Gastroesophageal sphincter (tissue), 4 donors: ENCODE results near the gene TMEM200A. TPM values are rescaled to one million over a fixed set of nuclear protein-coding genes. Genes with fewer than 3 reads are reported as not detected.
A peak's percentile ranks its signal among the peaks of the same experiment; 100 is the strongest.

Experiments used
- ATAC-seq: fragments of 150-250 bp; one replicate; pipeline ENCODE4 v1.9.1; 2016; ENCODE audit warnings: mild to moderate bottlenecking, moderate library complexity
- H3K27ac ChIP-seq, 4 donors: fragments of 200-600 bp; sonication (generic) in 3 of 4; 1 replicate in 3 of 4; 2 replicates in 1 of 4; pipeline ENCODE4 v1.5.1; 2016 to 2019
- H3K27me3 ChIP-seq: fragments of 200-600 bp; sonication (generic); one replicate; pipeline ENCODE4 v1.5.1; 2019
- H3K36me3 ChIP-seq, 2 donors: fragments of 200-600 bp; sonication (generic); one replicate each; pipeline ENCODE4 v1.5.1; 2019; ENCODE audit warnings: control low read depth in 1 of 2
- H3K4me1 ChIP-seq, 3 donors: fragments of 200-600 bp; sonication (generic); 1 replicate in 2 of 3; 2 replicates in 1 of 3; pipeline ENCODE4 v1.5.1; 2016 to 2019; ENCODE audit warnings: control low read depth in 2 of 3
- H3K4me3 ChIP-seq, 2 donors: fragments of 200-600 bp; sonication (generic); one replicate each; pipeline ENCODE4 v1.5.1; 2019; ENCODE audit warnings: mild to moderate bottlenecking in 1 of 2, moderate library complexity in 1 of 2
- H3K9me3 ChIP-seq, 3 donors: fragments of 200-600 bp; sonication (generic); one replicate each; pipeline ENCODE4 v1.5.1; 2017 to 2019; ENCODE audit warnings: control low read depth in 2 of 3
- CTCF ChIP-seq, 4 experiments: fragments of 200-600 bp in 2 of 4; fragments of 450-650 bp in 2 of 4; sonication (generic) in 1 of 4; IDR thresholded peaks; one replicate each; pipeline ENCODE4 v1.5.1; 2017 to 2019; ENCODE audit warnings: antibody characterized with exemption in 4 of 4, mild to moderate bottlenecking in 2 of 4, moderate library complexity in 2 of 4
- EP300 ChIP-seq: sonication (generic); formaldehyde crosslinking; IDR thresholded peaks from one replicate; pipeline ENCODE4 v1.6.1; 2017; ENCODE audit warnings: antibody characterized with exemption, mild to moderate bottlenecking
- POLR2A ChIP-seq, 2 donors: fragments of 450-650 bp; IDR thresholded peaks; one replicate each; pipeline ENCODE4 v1.6.1; 2017; ENCODE audit warnings: antibody characterized with exemption in 2 of 2, mild to moderate bottlenecking in 2 of 2, moderate library complexity in 1 of 2
- POLR2AphosphoS5 ChIP-seq: sonication (generic); formaldehyde crosslinking; IDR thresholded peaks from one replicate; pipeline ENCODE4 v1.6.1; 2017; ENCODE audit warnings: antibody characterized with exemption
- WGBS, 2 donors: methylation state at CpG; one replicate each; pipeline ENCODE4 v1.1.5; 2018; ENCODE audit warnings: low coverage in 1 of 2; 5-methylcytosine and 5-hydroxymethylcytosine counted together
- total RNA-seq, 4 donors: library from RNA; depleted of rRNA; stranded (reverse); fragments of >200 nt; gene quantifications; one replicate each; pipeline ENCODE4 v1.1.0, GENCODE V29; 2016

The TMEM200A gene
- total RNA-seq, 4 donors from 2014 or later, result 0.46 to 1.3 (median 0.87) TPM

- Histone ChIP-seq H3K27me3 (peaks cover 33% of the 10 kb centered on the region), H3K4me1 (peaks cover 0 to 17% (median 10%) of the 10 kb centered on the region in 3 donors), H3K27ac (no peak overlapping the region), H3K36me3 (no peaks in the 10 kb centered on the region), H3K4me3 (no peak overlapping the region), H3K9me3 (no peaks in the 10 kb centered on the region)
- WGBS, 2 donors, result 42 to 57% methylated on average over 4 of the region's 4 CpGs
- TF ChIP-seq CTCF (IDR thresholded peaks at IDR 0.05), result no peak
- TF ChIP-seq POLR2AphosphoS5, result no peak
- TF ChIP-seq EP300, result no peak
- no peak for TF ChIP-seq POLR2A (IDR thresholded peaks at IDR 0.05)
- ATAC-seq, result no peak
Observed at GRCh38 chr6:130362128-130362527, 3.7 kb upstream of the TMEM200A start.

GRCh38 chr6:130364224-130364780 is 1.5 kb upstream of the TMEM200A start:
- TF ChIP-seq EP300, result no peak
- TF ChIP-seq POLR2AphosphoS5, result no peak
- no peak for TF ChIP-seq CTCF (IDR thresholded peaks at IDR 0.05)
- no peak for TF ChIP-seq POLR2A (IDR thresholded peaks at IDR 0.05)
- Histone ChIP-seq H3K27me3 (peaks cover 47% of the 10 kb centered on the region), H3K4me1 (peaks cover 0 to 17% (median 10%) of the 10 kb centered on the region in 3 donors), H3K27ac (no peak overlapping the region), H3K4me3 (no peak overlapping the region), H3K36me3 (no peaks in the 10 kb centered on the region), H3K9me3 (no peaks in the 10 kb centered on the region)
- 42 to 59% methylated on average over 2 to 3 of the region's 3 CpGs for WGBS, 2 donors
- ATAC-seq, result no peak

- peak; percentile 57 for ATAC-seq
Observed at GRCh38 chr6:130366107-130367005, 539 bp downstream of the TMEM200A start.

GRCh38 chr6:130367767-130368166 is 1.9 kb downstream of the TMEM200A start:
- Histone ChIP-seq H3K4me1 (peaks cover 0 to 17% (median 10%) of the 10 kb centered on the region in 3 donors), H3K9me3 (no peaks in the 10 kb centered on the region), H3K27ac (no peak overlapping the region), H3K4me3 (no peak overlapping the region), H3K27me3 (peaks cover 39% of the 10 kb centered on the region), H3K36me3 (no peaks in the 10 kb centered on the region)
- no peak for ATAC-seq
- TF ChIP-seq POLR2AphosphoS5, result no peak
- TF ChIP-seq EP300, result no peak
- no peak for TF ChIP-seq POLR2A (IDR thresholded peaks at IDR 0.05)
- TF ChIP-seq CTCF (IDR thresholded peaks at IDR 0.05), result no peak
- WGBS, 2 donors, result 83 to 90% methylated on average over 1 of the region's 1 CpG

More at GRCh38 chr6:130366107-130367005, 539 bp downstream of the TMEM200A start:
- 2 to 4% methylated on average over 7 to 11 of the region's 65 CpGs for WGBS, 2 donors
- Histone ChIP-seq H3K27ac (peak overlapping the region in 2 of 4 donors; percentile 33 to 54), H3K27me3 (peaks cover 47% of the 10 kb centered on the region), H3K9me3 (no peaks in the 10 kb centered on the region), H3K4me1 (peaks cover 0 to 17% (median 10%) of the 10 kb centered on the region in 3 donors), H3K36me3 (no peaks in the 10 kb centered on the region), H3K4me3 (peak overlapping the region; percentile 41 to 63)
- TF ChIP-seq POLR2A (IDR thresholded peaks at IDR 0.05), result no peak
- TF ChIP-seq CTCF (IDR thresholded peaks at IDR 0.05), result no peak
- TF ChIP-seq EP300, result no peak
- no peak for TF ChIP-seq POLR2AphosphoS5
